HG03460 (cell line): ENCODE measurements around the gene LRRC8C.

ENCODE experiments used
- ATAC-seq: cut with Tn5 transposase; IDR thresholded peaks from one replicate; pipeline ENCODE4 v1.9.1; 2021; ENCODE audit not compliant: unreplicated experiment

The LRRC8C gene

DNA sequence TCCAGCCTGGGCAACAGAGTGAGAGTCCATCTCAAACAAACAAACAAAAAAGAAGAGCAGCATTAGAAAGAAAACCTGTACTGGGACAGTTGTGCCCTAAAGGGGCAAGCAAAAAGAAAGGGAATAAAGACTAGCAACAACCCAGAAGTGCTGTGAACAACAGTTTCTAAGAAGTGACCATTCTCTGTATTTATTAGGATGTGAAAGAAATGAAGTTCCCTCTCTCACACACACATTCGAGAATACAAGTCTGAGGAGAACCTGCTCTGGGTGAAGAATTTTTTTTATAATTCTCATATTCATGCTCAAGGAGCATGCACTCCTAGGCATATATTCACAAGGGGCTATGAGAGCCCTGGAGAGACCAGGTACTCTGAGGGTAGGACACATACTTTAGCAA lies 128.4 kb downstream of the LRRC8C start:
- no peak for ATAC-seq

DNA sequence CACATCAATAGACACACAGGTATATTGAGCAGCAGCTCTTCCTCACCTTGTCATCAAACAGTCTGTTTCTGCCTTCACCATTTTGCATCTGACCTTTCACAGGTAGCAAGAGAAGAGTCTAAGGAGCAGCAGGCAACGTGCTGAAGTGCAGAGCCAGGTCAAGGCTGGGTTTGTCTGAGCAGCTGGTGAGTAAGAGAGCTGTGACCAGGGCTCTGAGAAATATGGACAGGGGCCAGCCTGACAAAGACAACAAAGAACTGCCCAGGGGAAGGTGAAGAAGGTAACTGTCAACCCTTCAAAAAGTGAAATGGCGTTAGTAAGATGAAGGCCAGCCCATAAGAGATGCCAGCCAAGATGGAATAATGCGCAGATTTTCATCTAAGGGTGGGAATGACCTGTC lies 129.0 kb downstream of the LRRC8C start:
- no peak for ATAC-seq

DNA sequence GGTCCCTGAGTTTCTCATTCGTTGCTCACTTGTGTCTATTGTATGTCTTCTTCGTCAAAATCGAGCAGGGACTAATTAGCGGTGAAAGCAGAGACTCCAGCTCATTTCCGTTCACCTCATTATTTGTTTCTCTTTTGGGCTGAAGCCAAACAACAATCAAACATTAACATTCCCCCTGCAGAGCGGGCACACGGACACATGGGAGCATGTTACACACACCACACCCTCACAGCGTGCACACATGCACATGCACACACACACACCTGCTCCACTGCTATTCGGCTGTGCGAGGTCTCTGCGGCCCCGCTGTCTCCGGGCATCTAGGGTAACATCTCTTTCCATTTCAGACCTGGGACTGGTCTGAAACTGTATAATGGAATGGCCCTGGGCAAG lies 129.5 kb downstream of the LRRC8C start:
- peak; percentile 21 for ATAC-seq

DNA sequence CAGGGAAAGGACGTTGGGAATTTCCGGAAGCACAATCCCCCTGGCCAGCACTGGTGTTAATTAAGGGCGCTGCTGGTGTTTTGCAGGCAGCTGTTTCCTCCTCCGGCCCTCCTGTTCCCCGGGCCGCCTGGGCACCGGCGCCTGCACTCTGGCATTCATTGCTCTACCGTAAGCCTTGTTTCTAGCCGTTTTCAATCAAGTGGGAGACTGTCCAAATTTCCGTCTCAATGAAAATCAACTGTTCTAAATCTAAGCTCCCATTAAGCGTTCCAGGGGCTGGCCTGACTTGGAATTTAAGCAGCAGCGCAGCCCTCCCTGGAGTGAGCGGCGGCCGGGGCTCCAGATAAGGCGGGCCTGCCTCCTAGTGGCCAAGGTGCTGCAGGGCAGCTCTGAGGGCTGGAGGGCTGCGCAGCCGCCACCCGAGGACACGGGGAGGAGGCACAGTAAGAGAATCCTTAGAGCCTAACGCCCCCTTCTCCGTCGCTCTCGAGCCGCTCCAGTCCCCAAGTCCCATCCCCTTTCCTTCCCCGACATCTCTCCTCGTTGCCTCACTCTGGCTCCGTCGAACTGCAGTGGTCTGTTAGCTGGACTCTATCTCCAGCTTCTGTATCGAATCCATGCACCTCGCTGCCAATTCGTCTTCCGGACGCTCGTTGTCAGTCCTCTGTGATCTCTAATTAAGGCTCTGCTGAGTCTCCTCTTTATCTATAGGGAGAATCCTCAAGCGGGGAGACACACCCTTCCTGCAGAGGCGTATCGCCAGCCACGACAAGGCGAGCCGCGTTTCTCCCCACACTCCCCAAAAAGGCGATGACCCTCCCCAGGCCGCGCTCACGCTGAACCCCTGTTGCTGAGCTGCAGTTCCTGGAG lies 130.1 kb downstream of the LRRC8C start:
- ATAC-seq: peak; percentile 97

DNA sequence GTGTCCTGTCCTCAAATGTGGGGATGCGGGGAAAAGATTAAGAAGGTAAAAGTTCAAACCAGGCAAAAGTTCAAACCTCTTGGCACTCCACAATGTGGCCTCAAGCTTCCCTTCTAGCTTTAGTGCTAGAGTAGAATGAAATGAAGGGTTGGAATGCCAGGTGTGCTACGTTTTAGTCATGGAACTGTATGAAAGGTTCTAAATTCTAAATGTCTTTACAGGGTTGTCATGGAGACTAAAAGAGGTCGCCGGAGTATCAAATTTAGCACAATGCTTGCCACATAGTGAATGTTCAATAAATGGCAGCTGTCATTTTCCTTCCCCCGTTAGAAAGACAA lies 130.7 kb downstream of the LRRC8C start:
- ATAC-seq: no peak

DNA sequence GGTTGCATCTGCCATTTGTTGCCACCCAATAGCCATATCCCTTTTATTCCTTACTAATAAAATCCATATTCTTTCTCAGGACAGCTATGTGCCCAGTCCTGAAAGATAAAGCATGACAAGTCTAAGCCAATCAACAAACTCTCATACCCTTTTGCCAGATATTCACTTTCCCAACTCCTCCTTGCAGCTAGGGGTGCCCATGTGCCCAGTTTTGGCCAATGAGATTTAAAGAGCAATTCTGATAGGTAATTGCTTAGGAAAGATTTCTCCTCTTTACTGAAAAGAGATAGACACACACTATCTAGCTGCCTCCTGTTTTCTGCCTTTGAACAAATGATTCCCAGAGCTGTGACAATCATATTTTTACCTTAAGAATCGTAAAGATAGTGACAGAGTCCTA lies 132.9 kb downstream of the LRRC8C start:
- no peak for ATAC-seq

DNA sequence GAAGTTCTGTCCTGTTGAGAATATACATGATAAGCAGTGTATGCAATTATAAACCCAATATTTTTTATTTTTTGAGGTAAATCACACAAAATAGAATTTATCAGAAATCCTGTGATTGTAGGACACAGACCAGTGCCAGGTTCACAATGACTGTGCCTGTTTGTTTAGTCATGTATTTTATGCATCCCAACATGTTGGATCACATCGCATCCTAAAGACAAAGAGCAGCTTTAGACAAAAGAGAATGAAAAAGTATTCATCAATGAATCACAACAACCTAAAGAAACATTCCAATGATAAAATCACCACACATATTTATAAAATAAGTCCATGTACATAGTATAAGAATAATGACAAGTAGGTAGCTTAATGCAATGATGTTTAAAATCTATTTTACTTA lies 134.7 kb downstream of the LRRC8C start:
- no peak for ATAC-seq
